CD4-positive, alpha-beta T cell treated with Interleukin-15 for 1 hour (primary cell): ENCODE data around the gene NDUFS2.

Source experiments
- DNase-seq: peaks from one replicate; pipeline ENCODE4 v3.0.0-alpha.2; 2020

The NDUFS2 gene

GRCh38 chr1:161172776-161173376 is 29.3 kb upstream of the NDUFS2 start:
- DNase-seq: no peak

- DNase-seq: no peak
These were observed 28.5 kb upstream of the NDUFS2 start for GRCh38 chr1:161173711-161174110.

GRCh38 chr1:161174911-161175310 is 27.3 kb upstream of the NDUFS2 start:
- no peak for DNase-seq

- no peak for DNase-seq
These were observed 26.3 kb upstream of the NDUFS2 start for GRCh38 chr1:161175771-161176453.

GRCh38 chr1:161176468-161177111 is 25.6 kb upstream of the NDUFS2 start:
- DNase-seq: no peak

- DNase-seq: peak; percentile 88
These were observed 24.8 kb upstream of the NDUFS2 start, which contains the start of gene B4GALT3 for GRCh38 chr1:161177112-161177935. Gene B4GALT3, minus strand, starts transcription at chr1:161177507. Its CDS starts 1,447 bp downstream, at chr1:161176060.

DNA sequence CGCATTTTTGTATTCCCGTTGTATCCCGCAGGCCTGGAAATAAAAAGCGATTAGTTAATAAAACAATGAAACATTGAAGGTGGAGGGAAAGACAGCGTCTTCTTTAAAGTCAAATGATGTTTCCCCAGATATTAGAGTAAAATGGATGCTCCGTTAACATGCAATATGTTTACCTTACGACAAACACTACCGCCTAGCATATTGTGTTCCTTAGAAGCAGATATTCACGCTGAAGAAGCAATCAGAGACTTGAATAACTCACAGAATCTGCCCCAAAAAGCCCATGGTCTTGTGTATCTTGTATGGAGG is 24.3 kb upstream of the NDUFS2 start:
- no peak for DNase-seq

DNA sequence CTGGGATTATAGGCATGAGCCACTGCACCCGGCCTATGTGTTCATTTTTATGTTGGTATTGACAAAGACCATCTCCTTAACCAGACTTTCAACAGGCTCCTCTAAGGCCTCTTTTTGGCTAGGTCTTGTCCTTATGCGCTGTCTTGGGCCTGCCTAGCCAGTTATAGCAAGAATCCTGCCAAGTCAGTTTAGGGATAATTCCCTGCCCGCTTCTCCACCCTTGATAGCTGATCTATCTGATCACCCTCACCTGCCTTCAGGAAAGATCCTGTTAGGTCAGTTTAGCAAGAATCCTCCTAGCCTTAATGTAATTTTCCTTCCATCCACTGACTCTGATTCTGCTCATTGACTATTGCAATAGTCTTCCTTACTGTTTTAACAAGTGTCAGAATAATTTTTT is 22.5 kb upstream of the NDUFS2 start:
- DNase-seq: no peak

DNA sequence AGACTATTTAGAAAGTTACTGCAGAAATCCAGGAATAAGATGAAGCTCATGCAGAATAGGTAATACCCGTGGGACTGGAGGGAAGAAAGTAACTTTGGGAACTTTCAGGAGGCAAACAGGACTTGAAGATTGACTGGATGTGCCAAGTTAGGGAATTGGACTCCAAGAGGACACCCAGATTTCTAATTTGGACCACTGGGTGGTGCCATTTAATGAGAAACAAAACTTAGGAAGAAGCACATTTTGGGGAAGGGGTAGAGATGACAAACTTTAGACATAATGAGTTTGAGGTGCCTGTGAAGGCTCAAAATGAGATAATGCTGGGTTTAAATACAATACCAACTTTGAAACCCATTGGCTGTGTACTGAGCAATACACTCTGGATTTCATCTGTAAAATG is 21.5 kb upstream of the NDUFS2 start:
- DNase-seq: no peak

DNA sequence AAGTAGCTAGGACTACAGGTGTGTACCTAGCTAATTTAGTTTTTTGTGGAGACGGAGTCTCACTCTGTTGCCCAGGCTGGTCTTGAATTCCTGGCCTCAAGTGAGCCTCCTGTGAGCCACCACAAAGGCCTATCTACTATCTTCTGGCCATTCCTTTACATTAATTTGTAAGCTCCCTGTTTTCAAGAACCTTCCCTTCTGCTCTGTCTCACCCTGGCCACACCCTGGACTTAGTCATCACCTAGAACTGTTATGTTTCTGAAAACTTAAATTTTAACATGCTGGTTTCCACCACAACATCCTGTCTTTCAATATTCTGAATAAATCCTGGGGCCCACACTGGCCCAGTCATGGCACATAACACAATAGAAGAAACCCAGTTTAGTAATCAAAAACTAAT is 20.0 kb upstream of the NDUFS2 start:
- peak; percentile 68 for DNase-seq

- peak; percentile 87 for DNase-seq
These were observed 16.9 kb upstream of the NDUFS2 start for GRCh38 chr1:161185282-161185682.

GRCh38 chr1:161185732-161186311 is 16.3 kb upstream of the NDUFS2 start:
- peak; percentile 38 for DNase-seq

DNA sequence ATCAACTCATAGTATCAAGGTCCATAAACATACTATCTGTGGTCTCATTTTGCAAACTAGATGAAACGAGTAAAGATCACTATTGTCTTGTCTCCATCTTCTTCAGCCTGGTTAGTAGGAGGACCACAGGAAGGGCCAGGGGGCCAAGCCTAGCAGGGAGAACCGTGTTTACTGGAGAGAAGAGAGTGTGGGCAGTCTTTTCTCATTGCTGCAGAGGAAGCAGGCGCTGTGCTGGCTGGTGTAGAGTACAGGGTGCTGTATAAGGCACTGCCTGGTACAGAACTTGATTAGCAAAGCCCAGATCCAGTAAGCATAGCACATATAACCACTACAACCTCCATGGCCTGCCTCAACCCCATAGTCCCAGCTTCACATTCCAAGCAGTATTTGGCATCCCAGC is 14.9 kb upstream of the NDUFS2 start:
- DNase-seq: no peak

DNA sequence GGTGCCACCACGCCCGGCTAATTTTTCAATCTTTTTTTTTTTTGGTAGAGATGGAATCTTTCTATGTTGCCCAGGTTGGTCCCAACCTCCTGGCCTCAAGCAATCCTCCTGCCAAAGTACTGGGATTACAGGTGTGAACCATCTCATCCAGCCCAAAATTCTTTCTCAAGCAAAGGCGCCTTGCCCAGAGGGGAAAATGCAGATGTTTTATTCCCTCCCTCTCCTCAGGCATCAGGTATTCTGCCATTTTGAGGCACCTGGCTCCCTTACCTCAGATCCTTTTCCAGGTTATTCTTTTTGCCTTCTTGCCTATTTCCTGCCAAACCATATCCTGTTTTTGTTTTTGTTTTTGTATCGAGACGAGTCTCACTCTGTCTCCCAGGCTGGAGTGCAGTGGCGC is 13.8 kb upstream of the NDUFS2 start:
- no peak for DNase-seq

DNA sequence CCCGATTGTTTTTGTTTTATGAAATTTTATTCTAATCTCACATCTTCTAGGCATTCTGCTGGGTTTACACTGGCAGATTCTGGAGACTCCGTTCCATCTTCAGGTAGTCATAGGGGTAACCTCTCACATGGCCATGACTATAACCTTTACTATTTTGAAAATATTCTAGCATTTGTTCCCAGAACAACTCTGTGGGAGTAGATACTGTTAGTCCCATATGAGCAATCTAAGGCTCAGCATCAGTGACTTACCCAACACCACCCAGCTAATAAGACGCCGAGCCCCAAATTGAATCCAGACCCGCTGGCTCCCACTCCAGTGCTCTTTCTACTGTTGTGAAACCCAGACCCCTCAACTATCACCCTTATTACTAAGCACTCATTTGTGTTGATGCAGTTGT is 13.1 kb upstream of the NDUFS2 start:
- DNase-seq: no peak

DNA sequence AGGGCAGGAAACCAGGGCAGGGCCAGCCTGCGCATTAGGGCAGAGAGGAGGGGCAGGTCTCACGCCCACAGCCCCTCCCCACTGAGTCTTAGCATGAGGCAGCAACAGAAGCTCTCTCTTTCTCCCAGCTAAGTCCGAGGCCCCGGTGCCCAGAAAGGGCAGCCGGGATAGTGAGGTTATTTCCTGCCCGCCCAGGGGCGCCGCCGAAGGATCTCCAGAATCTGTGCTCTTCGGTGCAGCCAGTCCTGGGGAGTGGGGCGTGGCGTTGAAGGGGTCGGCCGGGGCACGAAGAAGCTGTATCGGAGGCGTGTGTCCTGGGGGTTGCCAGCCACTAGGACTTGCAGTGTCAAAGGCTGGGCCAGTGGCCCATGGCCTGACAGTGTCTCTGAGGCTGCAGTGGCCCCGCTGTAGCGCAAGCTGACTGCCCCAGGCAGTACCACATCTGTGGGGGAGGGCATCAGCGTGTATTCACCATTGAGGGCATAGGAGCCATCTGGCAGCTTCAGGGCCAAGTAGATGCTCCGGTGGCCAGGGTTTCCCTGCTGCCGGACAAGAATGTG is 11.1 kb upstream of the NDUFS2 start:
- no peak for DNase-seq

- no peak for DNase-seq
These were observed 10.2 kb upstream of the NDUFS2 start for GRCh38 chr1:161191971-161192370.

DNA sequence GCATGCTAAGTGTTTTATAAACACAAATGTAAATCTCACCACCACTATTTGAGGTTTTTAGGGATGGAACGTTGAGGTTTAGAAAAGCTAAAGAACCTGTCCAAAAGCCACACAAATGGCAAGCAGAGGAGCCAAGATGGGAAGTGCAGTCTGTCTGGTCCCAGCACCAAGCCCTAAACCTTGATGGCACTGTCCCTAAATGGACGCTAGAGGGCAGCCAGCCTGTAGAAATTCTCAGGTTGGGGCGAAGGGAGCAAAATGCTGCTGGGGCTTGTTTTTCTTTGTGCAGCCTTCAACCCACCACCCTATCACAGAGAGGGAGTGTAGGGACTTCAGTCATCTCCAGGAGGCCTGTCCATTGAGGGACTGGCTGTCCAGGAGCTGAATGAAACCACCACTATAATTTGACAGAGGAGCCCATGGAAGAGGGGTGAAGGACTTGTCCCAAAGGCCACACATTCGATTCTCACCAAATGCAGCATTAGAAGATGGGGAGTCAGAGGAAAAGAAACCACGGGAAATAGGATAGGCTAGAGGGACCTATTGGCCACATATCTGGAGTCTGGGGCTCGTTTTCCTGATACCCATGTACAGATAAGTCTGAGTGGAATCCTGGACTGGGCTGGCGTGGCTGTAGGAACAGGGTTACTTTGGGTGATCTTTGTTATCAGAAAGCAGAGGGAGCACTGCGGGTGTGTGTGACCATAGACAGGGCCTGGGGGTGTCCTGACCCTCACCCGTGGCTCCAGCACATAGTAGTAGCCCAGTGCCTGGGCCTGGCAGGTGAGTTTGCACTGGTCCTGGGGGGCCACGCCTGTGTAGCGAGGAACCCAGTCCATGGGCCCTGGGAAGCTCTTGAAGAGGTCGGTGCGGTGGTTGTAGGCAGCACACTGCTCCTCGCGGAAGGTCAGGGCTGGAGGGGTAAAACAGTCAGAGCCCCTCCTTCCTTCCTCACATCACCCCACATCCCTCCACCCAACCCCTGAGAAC is 9.4 kb upstream of the NDUFS2 start:
- DNase-seq: peak; percentile 76

- DNase-seq: no peak
These were observed 8.5 kb upstream of the NDUFS2 start for GRCh38 chr1:161193561-161194235.

- DNase-seq: no peak
These were observed 7.0 kb upstream of the NDUFS2 start for GRCh38 chr1:161195171-161195570.

- no peak for DNase-seq
These were observed 6.1 kb upstream of the NDUFS2 start for GRCh38 chr1:161196111-161196510.
